HepG2 (cell line): ENCODE results near the gene ATAD2B. TPM values are rescaled to one million over a fixed set of nuclear protein-coding genes. Genes with fewer than 3 reads are reported as not detected.
A peak's percentile ranks its signal among the peaks of the same experiment; 100 is the strongest.

Source experiments
- AGO2 ChIP-seq: fragments of 200-400 bp; formaldehyde crosslinking; optimal IDR thresholded peaks from 2 replicates; pipeline ENCODE3; 2017; ENCODE audit warnings: mild to moderate bottlenecking, low read depth, low read length, moderate library complexity
- AHR ChIP-seq: IDR thresholded peaks from 2 replicates; pipeline ENCODE4 v1.6.1; 2018; ENCODE audit warnings: missing genetic modification reagents, missing compliant biosample characterization
- HNRNPL ChIP-seq: fragments of 200-400 bp; formaldehyde crosslinking; IDR thresholded peaks from 2 replicates; pipeline ENCODE4 v1.6.1; 2017; ENCODE audit warnings: mild to moderate bottlenecking, low read depth, low read length
- KAT7 ChIP-seq: IDR thresholded peaks from 2 replicates; pipeline ENCODE4 v1.6.1; 2018; ENCODE audit warnings: borderline replicate concordance, missing compliant biosample characterization
- TSC22D2 ChIP-seq: sonication (generic); formaldehyde crosslinking; IDR thresholded peaks from 2 replicates; pipeline ENCODE4 v1.5.1; 2020; ENCODE audit warnings: missing genetic modification reagents, mild to moderate bottlenecking, borderline replicate concordance
- ZFP36L1 ChIP-seq: sonication (generic); formaldehyde crosslinking; IDR thresholded peaks from 2 replicates; pipeline ENCODE4 v1.8.0; 2022; ENCODE audit warnings: mild to moderate bottlenecking, missing genetic modification reagents, moderate library complexity
- ZNF607 ChIP-seq: sonication (generic); formaldehyde crosslinking; IDR thresholded peaks from 2 replicates; pipeline ENCODE4 v1.5.1; 2020; ENCODE audit warnings: missing genetic modification reagents, mild to moderate bottlenecking, borderline replicate concordance
- ZNF83 ChIP-seq: sonication (generic); formaldehyde crosslinking; IDR thresholded peaks from 2 replicates; pipeline ENCODE4 v1.4.0; 2020; ENCODE audit warnings: missing genetic modification reagents, mild to moderate bottlenecking, borderline replicate concordance
- polyA plus RNA-seq, 8 experiments: library from polyadenylated mRNA; depleted of rRNA in 3 of 8; stranded (reverse) in 7 of 8; unstranded in 1 of 8; fragments of >200 nt; fragmentation: Illumina TruSeq in 4 of 8; extraction: Trizol in 4 of 8; gene quantifications; 2 replicates each; pipeline versions ENCODE4 v1.2.1 to v1.2.3, GENCODE V29; 2011 to 2016; ENCODE audit warnings: low read depth in 4 of 8, missing spikeins in 1 of 8, mixed read lengths in 1 of 8; ENCODE audit not compliant: insufficient read depth in 1 of 8
- total RNA-seq, 5 experiments: library from RNA; depleted of rRNA; stranded (reverse); fragments of >200 nt; fragmentation: Illumina TruSeq; extraction: Trizol; gene quantifications; 2 replicates each; pipeline ENCODE4 v1.2.3, GENCODE V29; 2016; ENCODE audit warnings: low read depth in 1 of 5
- TF ChIP-seq, protein P1 (sequence below): sonication (generic); formaldehyde crosslinking; IDR thresholded peaks from 2 replicates; pipeline ENCODE4 v1.8.1; 2023; ENCODE audit warnings: mild to moderate bottlenecking, moderate library complexity, missing genetic modification reagents
- TF ChIP-seq, protein P2 (sequence below): sonication (generic); formaldehyde crosslinking; IDR thresholded peaks from 2 replicates; pipeline ENCODE4 v1.4.0; 2020; ENCODE audit warnings: missing genetic modification reagents
- TF ChIP-seq, protein P3 (sequence below): sonication (generic); formaldehyde crosslinking; IDR thresholded peaks from 2 replicates; pipeline ENCODE4 v1.4.0; 2020; ENCODE audit warnings: mild to moderate bottlenecking, missing genetic modification reagents
- TF ChIP-seq, protein P4 (sequence below): sonication (generic); formaldehyde crosslinking; IDR thresholded peaks from 2 replicates; pipeline ENCODE4 v1.4.0; 2020; ENCODE audit warnings: missing genetic modification reagents, borderline replicate concordance

Gene ATAD2B
- total and polyA plus RNA-seq, 2 of the 13 experiments (the other 11 are each of a cell fraction or from before 2014, with no cell fraction given), result 5.3 to 22.2 TPM

DNA sequence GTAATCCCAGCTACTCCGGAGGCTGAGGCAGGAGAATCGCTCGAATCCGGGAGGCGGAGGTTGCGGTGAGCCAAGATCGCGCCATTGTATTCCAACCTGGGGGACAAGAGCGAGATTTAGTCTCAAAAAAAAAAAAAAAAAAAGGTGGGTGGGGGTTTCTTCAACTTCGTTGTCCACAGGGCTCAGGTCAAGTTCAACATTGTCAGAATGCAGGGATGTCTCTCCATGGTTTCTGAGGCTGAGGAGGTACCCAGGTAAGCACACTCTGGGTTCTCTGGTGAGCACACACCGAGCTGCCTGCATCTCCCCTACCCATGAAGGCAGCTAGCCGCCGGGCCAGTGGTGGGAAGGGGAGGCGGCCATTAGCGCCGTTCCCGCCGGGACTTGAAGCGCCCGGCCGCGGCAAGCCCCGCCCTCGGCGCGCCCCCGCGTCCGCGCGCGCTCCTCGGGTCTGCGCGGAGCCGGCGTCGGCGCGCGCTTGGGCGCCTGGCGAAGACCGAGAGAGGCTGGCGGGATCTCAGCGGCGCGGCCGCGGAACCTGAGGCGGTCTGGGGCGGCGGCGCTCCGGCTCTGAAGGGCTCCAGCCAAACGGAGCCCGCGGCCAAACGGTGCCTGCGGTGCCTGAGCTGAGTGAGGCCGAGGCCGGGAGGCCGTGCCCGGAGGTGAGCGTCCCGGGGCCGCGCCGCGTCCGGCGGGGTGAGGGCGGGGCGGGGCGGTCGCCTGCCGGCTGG, 13.2 kb upstream of the ATAD2B start, which contains the start of gene UBXN2A (continued):
- TF ChIP-seq, protein P1, sequence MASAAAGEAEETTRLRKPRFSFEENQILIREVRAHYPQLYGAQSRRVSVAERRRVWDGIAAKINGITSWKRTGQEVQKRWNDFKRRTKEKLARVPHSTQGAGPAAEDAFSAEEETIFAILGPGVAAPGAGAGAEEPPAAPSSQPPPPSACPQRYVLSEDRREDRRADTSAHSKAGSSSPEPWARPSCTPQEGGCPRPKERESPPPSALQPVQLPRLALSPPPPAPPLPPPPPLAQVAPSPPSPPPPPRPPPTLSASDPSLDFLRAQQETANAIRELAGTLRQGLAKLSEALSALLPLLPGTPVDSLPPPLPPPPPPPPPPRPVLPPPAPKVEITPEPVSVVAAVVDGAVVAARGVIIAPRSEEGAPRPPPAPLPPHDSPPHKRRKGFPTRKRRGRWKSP, result peak; percentile 57; the same call in 1 of the 2 replicates
- TF ChIP-seq ZNF83 (CRISPR knock-in tag) (no peak), HNRNPL (no peak), AHR (no peak), TSC22D2 (CRISPR knock-in tag) (0 out of 2 replicates have a peak, but pooled peaks have one; percentile 49), ZFP36L1 (CRISPR knock-in tag) (0 out of 2 replicates have a peak, but pooled peaks have one; percentile 31), AGO2 (peak; percentile 66), ZNF607 (0 out of 2 replicates have a peak, but pooled peaks have one; percentile 63), KAT7 (CRISPR knock-in tag) (peak; percentile 56; the same call in 1 of the 2 replicates)
- TF ChIP-seq, protein P2, sequence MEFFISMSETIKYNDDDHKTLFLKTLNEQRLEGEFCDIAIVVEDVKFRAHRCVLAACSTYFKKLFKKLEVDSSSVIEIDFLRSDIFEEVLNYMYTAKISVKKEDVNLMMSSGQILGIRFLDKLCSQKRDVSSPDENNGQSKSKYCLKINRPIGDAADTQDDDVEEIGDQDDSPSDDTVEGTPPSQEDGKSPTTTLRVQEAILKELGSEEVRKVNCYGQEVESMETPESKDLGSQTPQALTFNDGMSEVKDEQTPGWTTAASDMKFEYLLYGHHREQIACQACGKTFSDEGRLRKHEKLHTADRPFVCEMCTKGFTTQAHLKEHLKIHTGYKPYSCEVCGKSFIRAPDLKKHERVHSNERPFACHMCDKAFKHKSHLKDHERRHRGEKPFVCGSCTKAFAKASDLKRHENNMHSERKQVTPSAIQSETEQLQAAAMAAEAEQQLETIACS (CRISPR knock-in tag), result peak; percentile 96
- TF ChIP-seq, protein P3, sequence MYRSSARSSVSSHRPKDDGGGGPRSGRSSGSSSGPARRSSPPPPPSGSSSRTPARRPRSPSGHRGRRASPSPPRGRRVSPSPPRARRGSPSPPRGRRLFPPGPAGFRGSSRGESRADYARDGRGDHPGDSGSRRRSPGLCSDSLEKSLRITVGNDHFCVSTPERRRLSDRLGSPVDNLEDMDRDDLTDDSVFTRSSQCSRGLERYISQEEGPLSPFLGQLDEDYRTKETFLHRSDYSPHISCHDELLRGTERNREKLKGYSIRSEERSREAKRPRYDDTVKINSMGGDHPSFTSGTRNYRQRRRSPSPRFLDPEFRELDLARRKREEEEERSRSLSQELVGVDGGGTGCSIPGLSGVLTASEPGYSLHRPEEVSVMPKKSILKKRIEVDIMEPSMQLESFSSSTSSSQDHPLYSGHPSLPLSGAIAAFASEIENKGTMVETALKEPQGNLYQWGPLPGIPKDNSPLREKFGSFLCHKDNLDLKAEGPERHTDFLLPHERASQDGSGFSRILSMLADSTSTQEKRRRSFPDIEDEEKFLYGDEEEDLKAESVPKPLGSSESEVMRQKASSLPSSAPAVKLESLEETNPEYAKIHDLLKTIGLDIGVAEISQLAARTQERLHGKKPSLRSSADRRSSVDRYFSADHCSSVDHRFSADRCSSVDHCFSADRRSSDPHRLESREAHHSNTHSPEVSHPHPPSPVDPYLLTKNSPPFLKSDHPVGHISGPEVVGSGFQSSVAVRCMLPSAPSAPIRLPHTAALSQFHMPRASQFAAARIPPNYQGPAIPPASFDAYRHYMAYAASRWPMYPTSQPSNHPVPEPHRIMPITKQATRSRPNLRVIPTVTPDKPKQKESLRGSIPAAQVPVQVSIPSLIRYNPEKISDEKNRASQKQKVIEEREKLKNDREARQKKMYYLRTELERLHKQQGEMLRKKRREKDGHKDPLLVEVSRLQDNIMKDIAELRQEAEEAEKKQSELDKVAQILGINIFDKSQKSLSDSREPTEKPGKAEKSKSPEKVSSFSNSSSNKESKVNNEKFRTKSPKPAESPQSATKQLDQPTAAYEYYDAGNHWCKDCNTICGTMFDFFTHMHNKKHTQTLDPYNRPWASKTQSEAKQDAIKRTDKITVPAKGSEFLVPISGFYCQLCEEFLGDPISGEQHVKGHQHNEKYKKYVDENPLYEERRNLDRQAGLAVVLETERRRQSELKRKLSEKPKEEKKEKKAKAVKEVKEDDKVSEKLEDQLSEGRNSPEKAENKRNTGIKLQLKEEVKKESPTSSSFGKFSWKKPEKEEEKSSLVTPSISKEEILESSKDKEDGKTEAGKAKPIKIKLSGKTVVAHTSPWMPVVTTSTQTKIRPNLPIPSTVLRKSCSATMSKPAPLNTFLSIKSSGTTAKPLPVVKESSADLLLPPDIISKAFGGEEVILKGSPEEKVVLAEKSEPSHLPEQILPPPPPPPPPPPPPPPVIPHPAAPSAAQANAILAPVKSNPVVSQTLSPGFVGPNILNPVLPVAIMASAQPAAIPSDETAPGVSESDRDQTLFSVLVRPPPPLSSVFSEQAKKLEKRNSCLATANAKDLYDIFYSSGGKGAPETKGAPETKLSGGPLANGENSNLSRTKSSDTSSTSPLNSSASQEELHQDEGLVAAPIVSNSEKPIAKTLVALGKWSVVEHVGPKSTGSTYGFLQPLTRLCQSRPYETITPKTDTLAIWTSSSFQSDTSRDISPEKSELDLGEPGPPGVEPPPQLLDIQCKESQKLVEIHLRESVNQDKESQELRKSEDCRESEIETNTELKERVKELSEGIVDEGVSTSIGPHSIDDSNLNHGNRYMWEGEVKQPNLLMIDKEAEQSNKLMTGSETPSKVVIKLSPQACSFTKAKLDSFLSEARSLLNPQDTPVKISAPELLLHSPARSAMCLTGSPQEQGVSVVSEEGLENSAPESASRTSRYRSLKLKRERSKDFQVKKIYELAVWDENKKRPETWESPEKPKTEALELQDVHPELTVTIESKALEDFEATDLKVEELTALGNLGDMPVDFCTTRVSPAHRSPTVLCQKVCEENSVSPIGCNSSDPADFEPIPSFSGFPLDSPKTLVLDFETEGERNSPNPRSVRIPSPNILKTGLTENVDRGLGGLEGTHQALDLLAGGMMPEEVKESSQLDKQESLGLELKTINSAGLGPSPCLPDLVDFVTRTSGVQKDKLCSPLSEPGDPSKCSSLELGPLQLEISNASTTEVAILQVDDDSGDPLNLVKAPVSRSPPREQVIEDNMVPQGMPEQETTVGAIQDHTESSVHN (CRISPR knock-in tag), result no peak
- TF ChIP-seq, protein P4, sequence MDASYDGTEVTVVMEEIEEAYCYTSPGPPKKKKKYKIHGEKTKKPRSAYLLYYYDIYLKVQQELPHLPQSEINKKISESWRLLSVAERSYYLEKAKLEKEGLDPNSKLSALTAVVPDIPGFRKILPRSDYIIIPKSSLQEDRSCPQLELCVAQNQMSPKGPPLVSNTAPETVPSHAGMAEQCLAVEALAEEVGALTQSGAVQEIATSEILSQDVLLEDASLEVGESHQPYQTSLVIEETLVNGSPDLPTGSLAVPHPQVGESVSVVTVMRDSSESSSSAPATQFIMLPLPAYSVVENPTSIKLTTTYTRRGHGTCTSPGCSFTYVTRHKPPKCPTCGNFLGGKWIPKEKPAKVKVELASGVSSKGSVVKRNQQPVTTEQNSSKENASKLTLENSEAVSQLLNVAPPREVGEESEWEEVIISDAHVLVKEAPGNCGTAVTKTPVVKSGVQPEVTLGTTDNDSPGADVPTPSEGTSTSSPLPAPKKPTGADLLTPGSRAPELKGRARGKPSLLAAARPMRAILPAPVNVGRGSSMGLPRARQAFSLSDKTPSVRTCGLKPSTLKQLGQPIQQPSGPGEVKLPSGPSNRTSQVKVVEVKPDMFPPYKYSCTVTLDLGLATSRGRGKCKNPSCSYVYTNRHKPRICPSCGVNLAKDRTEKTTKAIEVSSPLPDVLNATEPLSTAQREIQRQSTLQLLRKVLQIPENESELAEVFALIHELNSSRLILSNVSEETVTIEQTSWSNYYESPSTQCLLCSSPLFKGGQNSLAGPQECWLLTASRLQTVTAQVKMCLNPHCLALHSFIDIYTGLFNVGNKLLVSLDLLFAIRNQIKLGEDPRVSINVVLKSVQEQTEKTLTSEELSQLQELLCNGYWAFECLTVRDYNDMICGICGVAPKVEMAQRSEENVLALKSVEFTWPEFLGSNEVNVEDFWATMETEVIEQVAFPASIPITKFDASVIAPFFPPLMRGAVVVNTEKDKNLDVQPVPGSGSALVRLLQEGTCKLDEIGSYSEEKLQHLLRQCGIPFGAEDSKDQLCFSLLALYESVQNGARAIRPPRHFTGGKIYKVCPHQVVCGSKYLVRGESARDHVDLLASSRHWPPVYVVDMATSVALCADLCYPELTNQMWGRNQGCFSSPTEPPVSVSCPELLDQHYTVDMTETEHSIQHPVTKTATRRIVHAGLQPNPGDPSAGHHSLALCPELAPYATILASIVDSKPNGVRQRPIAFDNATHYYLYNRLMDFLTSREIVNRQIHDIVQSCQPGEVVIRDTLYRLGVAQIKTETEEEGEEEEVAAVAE (CRISPR knock-in tag), result 0 out of 2 replicates have a peak, but pooled peaks have one; percentile 53
